HL-60/S4 treated with retinoic acid at 250 ng/mL for 4 days and 3 days (cell line): ENCODE results near the gene CEP55.

Experiments
- in situ Hi-C: fragments of 300-500 bp; cut with MboI; formaldehyde crosslinking; loops from 2 replicates; pipeline ENCODE4 v1.7.0; 2022; ENCODE audit warnings: low sequenced_read_pairs

CEP55 gene

DNA sequence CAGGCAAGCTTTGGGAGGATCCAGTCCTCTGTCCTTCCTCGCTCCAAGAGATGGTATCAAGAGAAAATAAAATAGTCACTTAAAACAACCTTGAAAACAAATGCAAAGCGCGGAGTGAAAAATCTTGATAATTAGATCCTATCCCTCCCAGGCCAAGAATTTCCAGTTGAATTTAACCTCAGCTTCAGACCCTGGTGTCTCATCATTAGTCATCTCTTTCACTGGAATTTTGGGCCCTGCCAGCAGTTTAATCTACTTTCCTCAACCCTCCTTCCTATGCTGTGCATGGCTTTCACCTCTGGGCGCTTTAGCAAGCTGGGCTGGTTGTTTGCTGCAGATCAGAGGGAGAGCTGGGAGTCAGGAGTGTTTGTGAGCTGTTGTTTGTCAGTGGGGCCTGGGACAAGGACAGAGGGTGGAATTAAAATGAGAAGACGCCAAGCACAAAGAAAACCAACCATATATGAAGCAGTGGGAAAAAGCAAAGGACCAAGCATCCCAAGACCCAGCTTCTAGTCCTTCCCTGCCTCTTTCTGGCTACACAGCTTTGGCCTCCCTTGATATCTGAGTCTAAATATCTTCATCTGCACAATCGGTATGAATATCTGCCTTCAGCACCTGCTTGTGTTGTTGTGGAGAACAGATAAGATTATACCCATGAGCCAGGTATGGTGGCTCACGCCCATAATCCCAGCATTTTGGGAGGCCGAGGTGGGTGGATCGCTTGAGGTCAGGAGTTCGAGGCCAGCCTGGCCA, 27.8 kb upstream of the CEP55 start:
- in situ Hi-C loops = no loop called here

- in situ Hi-C loops = no loop called here
Measured at GRCh38 chr10:93469454-93469853, 27.0 kb upstream of the CEP55 start.

DNA sequence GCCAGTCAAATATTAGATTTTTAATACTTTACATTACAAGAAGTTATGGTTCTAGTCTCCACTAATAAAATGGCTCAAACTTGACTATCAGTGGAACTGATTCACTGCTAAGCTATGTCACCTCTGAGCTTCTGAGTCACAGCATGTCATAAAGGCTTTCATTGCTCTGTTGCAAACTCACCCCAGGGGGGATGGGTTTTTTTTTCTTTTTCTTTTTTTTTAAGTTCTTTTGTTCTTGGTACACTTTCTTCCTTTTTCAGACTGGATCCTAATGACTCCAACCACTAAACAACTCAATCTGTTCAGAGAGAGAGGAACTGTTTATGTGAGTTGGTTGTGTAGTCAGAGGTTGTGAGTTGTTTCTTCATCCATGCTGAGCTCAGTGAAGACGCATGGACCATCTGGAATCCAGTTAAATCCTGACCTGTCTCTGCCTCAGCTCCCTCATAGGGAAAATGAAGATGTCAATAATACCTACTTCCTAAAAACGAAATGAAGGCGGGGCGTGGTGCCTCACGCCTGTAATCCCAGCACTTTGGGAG, 25.2 kb upstream of the CEP55 start:
- in situ Hi-C loops = no loop called here

DNA sequence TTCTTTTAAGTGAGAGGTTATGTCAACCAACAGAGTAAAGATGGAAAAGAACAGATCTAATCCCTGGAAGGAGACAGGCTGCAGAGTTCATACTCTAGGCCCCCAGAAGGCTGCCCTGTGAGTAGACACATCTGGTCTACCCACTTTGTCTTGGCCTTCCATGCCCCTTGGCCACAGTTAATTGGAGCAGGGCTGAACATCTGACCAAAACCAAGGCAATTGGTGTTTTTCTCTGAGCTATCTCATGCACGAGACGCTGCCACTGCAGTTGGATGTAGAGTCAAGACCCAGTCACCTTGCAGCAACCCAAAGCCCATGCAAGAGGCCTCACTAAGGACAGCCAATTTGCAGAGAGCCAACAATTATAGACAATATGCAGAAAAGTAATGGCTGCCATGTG, 23.3 kb upstream of the CEP55 start:
- in situ Hi-C loops = no loop called here

DNA sequence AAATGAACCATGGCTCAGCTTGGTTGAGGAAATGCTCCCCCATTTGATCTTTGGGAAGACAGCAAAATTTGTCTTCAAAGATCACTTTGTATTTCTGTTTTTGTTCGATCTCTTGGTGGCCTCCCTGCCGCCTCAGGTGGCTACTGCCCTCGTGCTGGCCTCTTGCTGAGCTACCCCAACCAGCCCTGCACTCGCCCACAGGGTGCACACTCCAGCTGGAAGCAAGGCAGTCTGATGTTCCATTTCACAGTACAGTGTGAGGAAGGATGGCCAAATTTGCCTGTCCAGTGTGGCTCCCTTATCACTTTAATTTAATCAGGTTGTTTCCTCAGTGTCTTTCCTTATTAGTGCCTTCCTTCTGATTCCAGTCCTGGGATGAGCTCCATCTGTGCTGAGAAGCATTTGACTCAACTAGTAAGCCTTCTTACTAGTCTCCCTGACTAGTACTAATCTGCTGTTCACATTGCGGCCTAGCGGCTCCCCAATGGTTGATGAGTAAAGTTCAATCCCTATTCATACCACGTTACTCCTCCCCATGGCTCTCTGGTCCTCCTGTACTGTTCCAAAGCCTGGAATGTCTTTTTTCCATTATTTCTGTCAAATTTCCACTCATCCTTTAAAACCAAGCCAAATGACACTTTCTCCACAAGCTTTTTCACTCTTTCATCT, 22.5 kb upstream of the CEP55 start:
- in situ Hi-C loops = no loop called here

GRCh38 chr10:93475227-93475626, 21.2 kb upstream of the CEP55 start:
- in situ Hi-C loops = no loop called here

GRCh38 chr10:93475871-93476270, 20.5 kb upstream of the CEP55 start:
- in situ Hi-C loops = no loop called here

- in situ Hi-C loops = no loop called here
Measured at GRCh38 chr10:93476756-93477155, 19.7 kb upstream of the CEP55 start.

- in situ Hi-C loops = no loop called here
Measured at GRCh38 chr10:93478873-93479272, 17.5 kb upstream of the CEP55 start.

DNA sequence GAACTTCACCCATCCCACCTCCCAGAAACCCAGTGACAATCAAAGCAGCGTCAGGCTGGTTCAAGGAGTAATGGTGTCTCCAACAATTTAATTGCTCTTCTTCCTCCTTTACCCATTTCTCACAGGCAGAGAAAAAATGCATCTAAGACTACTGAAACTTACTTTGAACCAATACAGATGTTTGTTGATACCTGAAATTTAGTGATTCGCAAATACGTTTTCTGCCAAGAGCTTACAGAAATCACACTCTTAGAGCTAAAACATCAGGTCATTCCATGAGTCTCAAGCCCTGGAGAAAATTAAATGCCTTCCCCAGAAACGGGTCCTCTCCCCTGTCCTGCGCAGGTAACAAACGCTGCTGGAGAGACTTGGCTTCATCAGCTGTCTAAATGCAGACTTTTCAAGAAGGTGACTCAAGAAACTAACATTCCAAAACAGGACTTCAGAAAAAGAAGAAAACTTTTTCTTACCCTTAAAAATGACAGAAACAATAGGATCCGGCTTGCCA, 14.7 kb upstream of the CEP55 start:
- in situ Hi-C loops = loop anchor here (10.0 kb wide), 1 partner anchor 97 kb away; no protein-coding TSS in a partner anchor

DNA sequence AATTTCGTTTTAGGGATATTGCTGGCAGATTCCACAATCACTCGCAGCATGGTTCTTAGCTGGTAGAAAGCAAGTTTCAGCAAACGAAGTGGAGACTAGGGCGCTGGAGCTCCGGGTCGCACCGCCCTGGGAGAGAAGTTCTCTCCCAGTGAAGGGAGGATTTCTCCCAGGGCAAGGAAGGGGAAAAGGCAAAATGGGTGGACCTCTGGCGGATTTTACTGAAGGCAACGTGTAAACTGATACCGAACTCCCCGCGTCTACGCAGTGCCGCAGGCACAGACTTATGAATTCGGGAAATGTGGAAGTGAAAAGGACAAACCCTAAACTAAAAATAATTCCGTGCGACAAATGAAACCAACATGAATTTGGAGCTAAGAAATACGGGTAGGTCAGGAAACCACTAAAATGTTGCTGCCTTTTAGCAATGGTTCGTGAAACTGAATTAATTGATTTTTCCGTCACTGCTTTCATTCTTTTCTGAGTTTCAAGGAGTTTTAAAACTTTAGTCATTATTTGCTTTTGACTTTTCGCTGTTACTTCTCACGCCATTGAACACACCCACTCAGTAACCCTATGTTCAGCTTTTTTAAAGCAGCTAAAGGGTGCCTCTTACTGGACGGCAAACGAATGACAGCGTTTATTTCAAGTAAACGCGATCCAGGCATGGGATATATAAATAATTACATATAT, 14.1 kb upstream of the CEP55 start, which contains the start of gene MYOF:
Gene MYOF (minus strand): TSS at position 190 of the 690 bp plus-strand sequence. CDS start 140 bp downstream, at position 50.
- in situ Hi-C loops = loop anchor here (10.0 kb wide), 1 partner anchor 97 kb away; no protein-coding TSS in a partner anchor

DNA sequence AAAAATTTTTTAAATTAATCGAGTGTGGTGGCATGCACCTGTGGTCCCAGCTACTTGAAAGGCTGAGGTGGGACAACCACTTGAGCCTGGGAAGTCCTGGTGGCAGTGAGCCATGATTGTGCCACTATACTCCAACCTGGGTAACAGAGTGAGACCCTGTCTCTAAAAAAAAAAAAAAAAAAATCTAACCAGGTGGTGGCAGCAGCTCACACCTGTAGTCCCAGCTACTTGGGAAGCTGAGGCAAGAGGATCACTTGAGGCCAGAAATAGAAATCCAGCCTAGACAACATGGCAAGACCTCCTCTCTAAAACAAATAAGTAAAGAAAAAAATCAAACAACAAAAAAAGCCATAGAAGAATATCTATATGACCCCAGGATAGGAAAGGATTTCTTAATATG, 10.7 kb upstream of the CEP55 start:
- in situ Hi-C loops = loop anchor here (10.0 kb wide), 1 partner anchor 101 kb away; no protein-coding TSS in a partner anchor

DNA sequence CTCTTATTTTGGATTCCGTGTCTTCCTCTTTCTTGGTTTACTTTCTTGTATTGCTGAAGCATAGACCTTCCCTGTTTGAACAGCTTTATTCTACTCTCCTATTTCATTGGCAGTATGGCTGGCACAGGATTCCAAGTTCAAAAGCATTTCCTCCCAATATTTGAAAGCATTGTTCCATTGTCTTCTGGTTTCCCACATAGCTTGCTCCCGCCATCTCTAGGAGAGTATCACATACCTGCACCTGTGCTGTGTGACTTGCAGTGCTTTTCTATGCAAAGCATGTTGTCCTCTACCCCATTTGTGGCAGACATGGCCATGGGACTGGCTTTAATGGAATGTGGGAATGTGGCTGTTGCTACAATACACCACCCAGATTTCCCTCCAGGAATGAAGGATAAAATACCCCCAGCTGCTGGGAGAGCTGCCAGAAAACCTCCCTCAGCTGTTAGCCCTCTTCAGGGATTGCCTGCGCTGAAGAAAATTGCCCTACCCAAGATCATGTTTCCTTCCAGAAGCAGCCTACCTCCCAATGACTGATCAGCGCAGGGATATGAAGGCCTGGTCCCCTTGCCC, 7.4 kb upstream of the CEP55 start:
- in situ Hi-C loops = loop anchor here (10.0 kb wide), 1 partner anchor 104 kb away; no protein-coding TSS in a partner anchor

GRCh38 chr10:93491602-93492121, 4.8 kb upstream of the CEP55 start:
- in situ Hi-C loops = no loop called here

- in situ Hi-C loops = no loop called here
Measured at GRCh38 chr10:93493162-93493561, 3.2 kb upstream of the CEP55 start.

DNA sequence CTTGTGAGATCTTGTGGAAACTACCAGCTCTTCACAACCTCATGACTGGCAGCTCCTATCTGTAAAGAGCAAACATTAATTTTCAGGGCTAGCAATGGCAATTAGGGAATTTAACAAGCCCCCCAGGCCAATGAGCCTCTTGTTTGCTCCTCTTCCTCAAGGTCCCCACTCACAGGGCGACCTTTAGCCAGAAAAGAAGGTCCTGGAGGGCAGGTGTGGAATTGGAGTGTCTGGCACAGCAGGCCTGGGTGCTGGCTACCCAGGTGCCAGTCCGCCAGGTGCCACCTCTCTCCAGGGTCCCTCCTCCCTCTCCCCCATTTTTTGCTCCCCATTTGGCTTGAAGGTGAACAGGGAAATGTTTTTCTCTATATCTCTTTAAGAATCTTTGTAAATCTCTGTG, 1.9 kb upstream of the CEP55 start:
- in situ Hi-C loops = no loop called here

- in situ Hi-C loops = no loop called here
Measured at GRCh38 chr10:93495654-93496321, 624 bp upstream of the CEP55 start.

- in situ Hi-C loops = no loop called here
Measured at GRCh38 chr10:93498166-93498565, 1.8 kb downstream of the CEP55 start.

- in situ Hi-C loops = no loop called here
Measured at GRCh38 chr10:93501650-93502049, 5.2 kb downstream of the CEP55 start.

GRCh38 chr10:93503075-93503474, 6.7 kb downstream of the CEP55 start:
- in situ Hi-C loops = no loop called here
